ENCODE measurements around the gene RNF44.

Gene RNF44

GRCh38 chr5:176535664-176536131 lies 1.5 kb downstream of the RNF44 start:
- DNase-seq (ENCODE audit: low read depth in 2 of 2, low spot score in 1 of 2) = no peak

- DNase-seq (ENCODE audit: low read depth in 2 of 2, low spot score in 1 of 2) = no peak
Observed at GRCh38 chr5:176535101-176535663, 2.0 kb downstream of the RNF44 start.

GRCh38 chr5:176534640-176535039 lies 2.6 kb downstream of the RNF44 start:
- DNase-seq (ENCODE audit: low read depth in 2 of 2, low spot score in 1 of 2) = no peak

GRCh38 chr5:176533894-176534611 lies 3.1 kb downstream of the RNF44 start:
- no peak for DNase-seq (ENCODE audit: low read depth in 2 of 2, low spot score in 1 of 2)

GRCh38 chr5:176533390-176533789 lies 3.8 kb downstream of the RNF44 start:
- DNase-seq (ENCODE audit: low read depth in 2 of 2, low spot score in 1 of 2) = no peak

GRCh38 chr5:176532795-176533194 lies 4.4 kb downstream of the RNF44 start:
- no peak for DNase-seq (ENCODE audit: low read depth in 2 of 2, low spot score in 1 of 2)

GRCh38 chr5:176531902-176532493 lies 5.2 kb downstream of the RNF44 start:
- DNase-seq (ENCODE audit: low read depth in 2 of 2, low spot score in 1 of 2) = no peak

GRCh38 chr5:176530983-176531901 lies 6.0 kb downstream of the RNF44 start:
- DNase-seq (ENCODE audit: low read depth in 2 of 2, low spot score in 1 of 2) = no peak

GRCh38 chr5:176530393-176530982 lies 6.7 kb downstream of the RNF44 start:
- no peak for DNase-seq (ENCODE audit: low read depth in 2 of 2, low spot score in 1 of 2)

GRCh38 chr5:176529741-176530141 lies 7.5 kb downstream of the RNF44 start:
- no peak for DNase-seq (ENCODE audit: low read depth in 2 of 2, low spot score in 1 of 2)

- DNase-seq (ENCODE audit: low read depth in 2 of 2, low spot score in 1 of 2) = no peak
Observed at GRCh38 chr5:176529116-176529740, 8.0 kb downstream of the RNF44 start.

GRCh38 chr5:176528761-176529115 lies 8.5 kb downstream of the RNF44 start:
- no peak for DNase-seq (ENCODE audit: low read depth in 2 of 2, low spot score in 1 of 2)

GRCh38 chr5:176528301-176528700 lies 8.9 kb downstream of the RNF44 start:
- DNase-seq (ENCODE audit: low read depth in 2 of 2, low spot score in 1 of 2) = no peak

- DNase-seq (ENCODE audit: low read depth in 2 of 2, low spot score in 1 of 2) = no peak
Observed at GRCh38 chr5:176527246-176528222, 9.7 kb downstream of the RNF44 start.

GRCh38 chr5:176526462-176526861 lies 10.7 kb downstream of the RNF44 start:
- DNase-seq (ENCODE audit: low read depth in 2 of 2, low spot score in 1 of 2) = no peak

GRCh38 chr5:176525677-176526076 lies 11.5 kb downstream of the RNF44 start:
- DNase-seq (ENCODE audit: low read depth in 2 of 2, low spot score in 1 of 2) = no peak

- DNase-seq (ENCODE audit: low read depth in 2 of 2, low spot score in 1 of 2) = no peak
Observed at GRCh38 chr5:176524987-176525386, 12.2 kb downstream of the RNF44 start.

- DNase-seq (ENCODE audit: low read depth in 2 of 2, low spot score in 1 of 2) = no peak
Observed at GRCh38 chr5:176524138-176524537, 13.1 kb downstream of the RNF44 start.

GRCh38 chr5:176521699-176522263 lies 15.4 kb downstream of the RNF44 start:
- no peak for DNase-seq (ENCODE audit: low read depth in 2 of 2, low spot score in 1 of 2)

Data from stimulated activated CD8-positive, alpha-beta memory T cell treated with anti-CD3 and anti-CD28 coated beads, Interleukin-4, amount 100 ng/mL, for 4 hours (primary cell).